Activated CD8-positive, alpha-beta memory T cell treated with anti-CD3 and anti-CD28 coated beads, Interleukin-2, amount 50 U/mL, for 1 hour (primary cell): ENCODE results near the gene ZDHHC8.

Source experiments
- DNase-seq: peaks from one replicate; pipeline ENCODE4 v3.0.0-alpha.2; 2020; ENCODE audit errors: extremely low read depth

The ZDHHC8 gene

GRCh38 chr22:20113551-20114310, 17.9 kb upstream of the ZDHHC8 start:
- DNase-seq: no peak

GRCh38 chr22:20114506-20115475, 16.8 kb upstream of the ZDHHC8 start:
- no peak for DNase-seq

GRCh38 chr22:20115691-20116375, 15.8 kb upstream of the ZDHHC8 start, which contains the start of gene RANBP1:
Gene RANBP1 (plus strand): TSS chr22:20116104. CDS start chr22:20116185, 81 bp downstream.
- no peak for DNase-seq

- DNase-seq: no peak
Measured at GRCh38 chr22:20116376-20116950, 15.1 kb upstream of the ZDHHC8 start.

GRCh38 chr22:20116951-20117632, 14.5 kb upstream of the ZDHHC8 start, which contains the start of gene TRMT2A:
Gene TRMT2A (minus strand): TSS chr22:20117226. CDS start chr22:20116906, 320 bp downstream.
- DNase-seq: peak; percentile 88

- no peak for DNase-seq
Measured at GRCh38 chr22:20117633-20118299, 13.8 kb upstream of the ZDHHC8 start.

- DNase-seq: no peak
Measured at GRCh38 chr22:20118300-20119020, 13.1 kb upstream of the ZDHHC8 start.

GRCh38 chr22:20121856-20122415, 9.7 kb upstream of the ZDHHC8 start:
- DNase-seq: no peak

GRCh38 chr22:20123366-20124082, 8.1 kb upstream of the ZDHHC8 start:
- DNase-seq: no peak

- no peak for DNase-seq
Measured at GRCh38 chr22:20124083-20124787, 7.4 kb upstream of the ZDHHC8 start.

GRCh38 chr22:20125201-20126174, 6.1 kb upstream of the ZDHHC8 start:
- no peak for DNase-seq

- no peak for DNase-seq
Measured at GRCh38 chr22:20126284-20127029, 5.1 kb upstream of the ZDHHC8 start.

- no peak for DNase-seq
Measured at GRCh38 chr22:20127318-20127868, 4.2 kb upstream of the ZDHHC8 start.

- no peak for DNase-seq
Measured at GRCh38 chr22:20127869-20128618, 3.6 kb upstream of the ZDHHC8 start.

GRCh38 chr22:20128619-20128901, 3.0 kb upstream of the ZDHHC8 start:
- no peak for DNase-seq
